KG1 (cell line): ENCODE data around the gene FOCAD.

Experiments used
- DNase-seq: peaks from one replicate; lab custom pipeline; 2025; lab: John Stamatoyannopoulos, UW

Gene FOCAD

GRCh38 chr9:20880271-20880670 lies 196.2 kb downstream of the FOCAD start:
- DNase-seq: no peak

- no peak for DNase-seq
Observed at GRCh38 chr9:20880675-20881074, 196.6 kb downstream of the FOCAD start.

- DNase-seq: peak; percentile 18
Observed at GRCh38 chr9:20884985-20885593, 201.0 kb downstream of the FOCAD start.

- DNase-seq: no peak
Observed at GRCh38 chr9:20898885-20899554, 215.0 kb downstream of the FOCAD start.

- DNase-seq: no peak
Observed at GRCh38 chr9:20903212-20903611, 219.2 kb downstream of the FOCAD start.

GRCh38 chr9:20904995-20905394 lies 220.9 kb downstream of the FOCAD start:
- DNase-seq: no peak

- no peak for DNase-seq
Observed at GRCh38 chr9:20906326-20906725, 222.3 kb downstream of the FOCAD start.

- DNase-seq: no peak
Observed at GRCh38 chr9:20908461-20908860, 224.4 kb downstream of the FOCAD start.

GRCh38 chr9:20914556-20914955 lies 230.5 kb downstream of the FOCAD start:
- no peak for DNase-seq

- no peak for DNase-seq
Observed at GRCh38 chr9:20921362-20921761, 237.3 kb downstream of the FOCAD start.

- no peak for DNase-seq
Observed at GRCh38 chr9:20925256-20926045, 241.4 kb downstream of the FOCAD start.

- DNase-seq: no peak
Observed at GRCh38 chr9:20929276-20929675, 245.2 kb downstream of the FOCAD start.

GRCh38 chr9:20930836-20931235 lies 246.8 kb downstream of the FOCAD start:
- no peak for DNase-seq

- no peak for DNase-seq
Observed at GRCh38 chr9:20940447-20941173, 256.6 kb downstream of the FOCAD start.

GRCh38 chr9:20941174-20941690 lies 257.2 kb downstream of the FOCAD start:
- DNase-seq: peak; percentile 70

- no peak for DNase-seq
Observed at GRCh38 chr9:20944507-20944906, 260.4 kb downstream of the FOCAD start.

- DNase-seq: no peak
Observed at GRCh38 chr9:20945269-20945668, 261.2 kb downstream of the FOCAD start.

- DNase-seq: no peak
Observed at GRCh38 chr9:20945856-20946255, 261.8 kb downstream of the FOCAD start.

- no peak for DNase-seq
Observed at GRCh38 chr9:20948703-20949102, 264.6 kb downstream of the FOCAD start.

GRCh38 chr9:20950707-20951106 lies 266.6 kb downstream of the FOCAD start:
- DNase-seq: no peak

GRCh38 chr9:20962536-20963225 lies 278.6 kb downstream of the FOCAD start:
- DNase-seq: no peak

- DNase-seq: no peak
Observed at GRCh38 chr9:20972684-20973083, 288.6 kb downstream of the FOCAD start.
